Activated CD8-positive, alpha-beta memory T cell treated with anti-CD3 and anti-CD28 coated beads for 4 hours (primary cell): ENCODE data around the gene FBXL12.
A peak's percentile ranks its signal among the peaks of the same experiment; 100 is the strongest.
"Not testable (repeated sequence)": the region's sequence is repeated elsewhere in the genome, so short reads cannot be mapped to it uniquely, and the experiment has no call there.

Experiments used
- DNase-seq, 2 donors: peaks; one replicate each; pipeline ENCODE4 v3.0.0-alpha.2; 2020; ENCODE audit warnings: low read depth in 2 of 2

Gene FBXL12

DNA sequence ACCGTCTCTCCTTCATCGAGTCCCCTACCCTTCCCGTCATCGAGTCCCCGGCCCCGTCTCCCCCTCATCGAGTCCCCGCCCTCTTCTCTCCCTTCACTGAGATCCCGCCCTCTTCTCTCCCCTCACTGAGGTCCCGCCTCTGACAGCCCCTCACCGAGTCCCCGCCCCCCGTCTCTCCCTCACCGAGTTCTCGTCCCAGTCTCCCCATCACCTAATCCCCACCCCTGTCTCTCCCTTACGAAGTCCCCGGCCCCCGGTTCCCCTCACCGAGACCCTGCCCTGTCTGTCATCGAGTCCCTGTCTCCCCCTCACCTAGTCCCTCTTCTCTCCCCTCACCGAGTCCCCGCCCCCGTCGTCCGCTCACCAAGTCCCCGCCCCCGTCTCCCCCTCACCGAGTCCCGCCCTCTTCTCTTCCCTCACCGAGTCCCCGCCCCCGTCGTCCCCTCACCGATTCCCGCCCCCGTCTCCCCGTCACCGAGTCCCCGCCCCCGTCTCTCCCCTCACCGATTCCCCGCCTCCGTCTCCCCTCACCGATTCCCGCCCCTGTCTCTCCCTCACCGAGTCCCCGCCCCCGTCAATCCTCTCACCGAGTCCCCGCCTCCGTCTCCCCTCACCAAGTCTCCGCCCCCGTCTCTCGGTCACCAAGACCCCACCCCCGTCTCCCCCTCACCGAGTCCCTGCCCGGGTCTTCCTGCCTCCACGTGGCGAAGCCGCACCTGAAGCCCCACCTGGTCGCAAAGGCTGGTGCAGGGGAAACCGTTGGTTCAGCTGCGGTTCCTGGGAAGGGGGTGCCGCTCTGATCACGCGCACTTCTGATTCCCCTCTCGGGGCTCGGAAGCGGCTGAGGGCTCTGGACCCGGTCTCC is 26.4 kb downstream of the FBXL12 start:
- DNase-seq = peak; percentile 92 to 94

DNA sequence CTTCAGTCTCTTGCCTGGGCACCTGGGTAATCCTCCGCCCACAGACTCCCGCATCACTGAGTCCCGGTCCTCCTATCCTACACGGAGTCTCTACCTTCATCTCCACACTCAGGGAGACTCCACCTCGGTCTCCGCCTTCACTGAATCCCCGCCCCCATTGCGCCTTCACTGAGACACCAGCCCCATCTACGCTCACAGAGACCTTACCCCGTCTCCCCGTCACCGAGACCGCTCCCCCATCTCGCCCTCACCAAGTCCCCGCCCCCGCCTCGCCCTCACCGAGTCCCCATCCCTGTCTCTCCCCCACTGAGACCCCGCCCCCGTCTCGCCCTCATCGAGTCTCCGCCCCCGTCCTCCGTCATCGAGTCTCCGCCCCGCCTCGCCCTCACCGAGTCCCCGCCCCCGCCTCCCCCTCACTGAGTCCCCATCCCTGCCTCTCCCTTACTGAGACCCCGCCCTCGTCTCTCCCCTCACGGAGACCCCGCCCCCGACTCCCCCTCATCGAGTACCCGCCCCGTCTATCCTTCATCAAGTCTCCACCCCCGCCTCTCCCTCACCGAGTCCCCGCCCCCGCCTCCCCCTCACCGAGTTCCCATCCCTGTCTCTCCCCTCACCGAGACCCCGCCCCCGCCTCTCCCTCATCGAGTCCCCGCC is 27.2 kb downstream of the FBXL12 start:
- DNase-seq = peak; percentile 93 to 96

GRCh38 chr19:9791073-9791367 is 27.9 kb downstream of the FBXL12 start:
- not testable (repeated sequence) for DNase-seq

GRCh38 chr19:9789579-9789978 is 29.3 kb downstream of the FBXL12 start:
- DNase-seq = not testable (repeated sequence)

- DNase-seq = no peak
These were observed 29.8 kb downstream of the FBXL12 start for GRCh38 chr19:9789066-9789465.

DNA sequence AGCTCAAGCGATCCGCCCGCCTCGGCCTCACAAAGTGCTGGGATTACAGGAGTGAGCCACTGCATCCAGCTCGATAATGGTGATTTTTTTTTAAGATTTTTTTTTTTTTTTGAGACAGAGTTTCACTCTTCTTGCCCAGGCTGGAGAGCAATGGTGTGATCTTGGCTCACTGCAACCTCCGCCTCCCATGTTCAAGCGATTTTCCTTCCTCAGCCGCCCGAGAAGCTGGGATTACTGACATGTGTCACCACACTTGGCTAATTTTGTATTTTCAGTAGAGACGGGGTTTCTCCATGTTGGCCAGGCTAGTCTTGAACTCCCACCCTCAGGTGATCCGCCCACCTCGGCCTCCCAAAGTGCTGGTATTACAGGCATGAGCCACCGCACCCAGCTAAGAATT is 30.3 kb downstream of the FBXL12 start:
- not testable (repeated sequence) for DNase-seq

- no peak for DNase-seq
These were observed 32.1 kb downstream of the FBXL12 start for GRCh38 chr19:9786819-9787218.

DNA sequence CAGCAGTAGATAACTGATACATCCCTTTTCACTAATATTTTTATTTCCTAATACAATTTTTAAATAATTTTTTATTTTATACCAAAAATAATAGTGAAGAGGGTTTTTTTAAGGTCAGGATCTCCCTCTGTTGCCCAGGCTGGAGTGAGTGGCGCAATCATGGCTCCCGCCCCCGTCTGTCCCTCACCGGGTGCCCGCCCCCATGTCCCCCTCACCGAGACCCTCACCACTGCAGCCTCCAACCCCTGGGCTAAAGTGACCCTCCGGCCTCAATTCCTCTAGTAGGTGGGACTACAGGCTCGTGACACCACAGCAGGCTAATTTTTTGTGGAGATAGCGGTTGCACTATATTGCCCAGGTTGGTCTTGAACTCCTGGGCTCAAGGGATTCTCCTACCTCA is 32.5 kb downstream of the FBXL12 start:
- no peak for DNase-seq

GRCh38 chr19:9785367-9786331 is 33.2 kb downstream of the FBXL12 start:
- peak; percentile 94 to 95 for DNase-seq

- DNase-seq = not testable (repeated sequence)
These were observed 34.7 kb downstream of the FBXL12 start for GRCh38 chr19:9784163-9784496.

- no peak for DNase-seq
These were observed 36.5 kb downstream of the FBXL12 start for GRCh38 chr19:9782338-9782737.

- peak; percentile 84 to 85 for DNase-seq
These were observed 50.4 kb downstream of the FBXL12 start, which contains the start of gene ZNF846 for GRCh38 chr19:9768175-9769112. Gene ZNF846, minus strand, starts transcription at chr19:9768738. Its CDS starts 3,788 bp downstream, at chr19:9764950.
